T47D (cell line): ENCODE measurements around the gene DKKL1.

Source experiments
- DNase-seq, 2 experiments: peaks; one replicate each; pipeline versions ENCODE4 v3.0.0 to v3.0.0-alpha.2; 2011 to 2012; ENCODE audit warnings: low read depth in 1 of 2, low spot score in 1 of 2
- JUND ChIP-seq: IDR thresholded peaks from 2 replicates; pipeline ENCODE4 v1.6.1; 2012; ENCODE audit warnings: low read depth
- in situ Hi-C: cut with HindIII; loops from 2 replicates; pipeline ENCODE4 v1.10.0; 2016; ENCODE audit warnings: low sequenced_read_pairs, low pct_unique_long_range_greater_than_20kb

The DKKL1 gene

GRCh38 chr19:49415810-49416200 is 52.1 kb downstream of the DKKL1 start:
- in situ Hi-C loops = no loop called here
- TF ChIP-seq JUND = no peak
- DNase-seq = no peak

GRCh38 chr19:49417088-49417487 is 53.4 kb downstream of the DKKL1 start:
- no peak for TF ChIP-seq JUND
- DNase-seq = no peak
- in situ Hi-C loops = no loop called here

- in situ Hi-C loops = no loop called here
- no peak for DNase-seq
- TF ChIP-seq JUND = no peak
Observed at GRCh38 chr19:49418511-49418910, 54.8 kb downstream of the DKKL1 start.

- in situ Hi-C loops = no loop called here
- TF ChIP-seq JUND = no peak
- DNase-seq = no peak
Observed at GRCh38 chr19:49419173-49419572, 55.5 kb downstream of the DKKL1 start.

GRCh38 chr19:49420227-49420626 is 56.5 kb downstream of the DKKL1 start:
- in situ Hi-C loops = no loop called here
- DNase-seq = no peak
- no peak for TF ChIP-seq JUND

- in situ Hi-C loops = no loop called here
- peak; percentile 76 to 86 for DNase-seq
- no peak for TF ChIP-seq JUND
Observed at GRCh38 chr19:49421039-49421877, 57.6 kb downstream of the DKKL1 start.

GRCh38 chr19:49421878-49422202 is 58.2 kb downstream of the DKKL1 start:
- no peak for TF ChIP-seq JUND
- DNase-seq = no peak
- in situ Hi-C loops = no loop called here

GRCh38 chr19:49422407-49423070 is 58.9 kb downstream of the DKKL1 start:
- in situ Hi-C loops = no loop called here
- DNase-seq = peak in 1 of 2 experiments; percentile 57
- no peak for TF ChIP-seq JUND

GRCh38 chr19:49423071-49423984 is 59.7 kb downstream of the DKKL1 start, which contains the start of gene PTH2:
Gene PTH2 (minus strand): TSS chr19:49423441. CDS start chr19:49423339, 102 bp downstream.
- DNase-seq = no peak
- TF ChIP-seq JUND = no peak
- in situ Hi-C loops = no loop called here

- TF ChIP-seq JUND = no peak
- DNase-seq = no peak
Observed at GRCh38 chr19:49423985-49424303, 60.3 kb downstream of the DKKL1 start.

More at GRCh38 chr19:49423985-49424303, 60.3 kb downstream of the DKKL1 start:
- in situ Hi-C loops = no loop called here
